ENCODE results near the gene SS18L1. TPM values are rescaled to one million over a fixed set of nuclear protein-coding genes. Genes with fewer than 3 reads are reported as not detected.

SS18L1 gene
- total and polyA plus RNA-seq, 5 donors, result 6.2 to 8.8 (median 8.1) TPM

GRCh38 chr20:62120990-62121775 is 22.4 kb upstream of the SS18L1 start:
- peak overlapping the region; percentile 98 for H3K27ac ChIP-seq (ENCODE audit: low read length)
- peaks cover 6% of the 10 kb centered on the region for H3K4me1 ChIP-seq (ENCODE audit: control insufficient read depth, insufficient read depth, low read length)
- intact Hi-C loops (cut with DNase I), result loop anchor here in 2 of 4 donors (5.0 to 10.0 kb wide), 2 partner anchors 54 to 56 kb away; partner anchors contain the start of gene TAF4 (in 2 of the 2)
- H3K9me3 ChIP-seq (ENCODE audit: control insufficient read depth, low read length), result no peaks in the 10 kb centered on the region
- H3K4me3 ChIP-seq (ENCODE audit: low read length), result peak overlapping the region; percentile 82
- H3K27me3 ChIP-seq (ENCODE audit: control insufficient read depth, insufficient read depth), result no peaks in the 10 kb centered on the region
- WGBS, result 15% methylated on average over 45 of the region's 45 CpGs
- ATAC-seq (peak; percentile 6 to 9), DNase-seq (peak in 1 of 3 donors; percentile 54)

- H3K9me3 ChIP-seq (ENCODE audit: control insufficient read depth, low read length), result no peaks in the 10 kb centered on the region
- WGBS, result under 1% methylated on average over 121 of the region's 124 CpGs
- peak; percentile 97 to 99 (median 99) for DNase-seq
- H3K27me3 ChIP-seq (ENCODE audit: control insufficient read depth, insufficient read depth), result no peaks in the 10 kb centered on the region
- peak; percentile 95 for ATAC-seq
- peaks cover 6% of the 10 kb centered on the region for H3K4me1 ChIP-seq (ENCODE audit: control insufficient read depth, insufficient read depth, low read length)
- peak within 1 kb of the TSS; percentile 98 for H3K27ac ChIP-seq (ENCODE audit: low read length)
- intact Hi-C loops (cut with DNase I), result loop anchor here in 2 of 4 donors (5.0 to 10.0 kb wide), 2 partner anchors 55 to 57 kb away; partner anchors contain the start of gene TAF4 (in 2 of the 2)
- H3K4me3 ChIP-seq (ENCODE audit: low read length), result peak within 1 kb of the TSS; percentile 88
These were observed 21.6 kb upstream of the SS18L1 start, which contains the start of gene LSM14B for GRCh38 chr20:62121776-62122653. Gene LSM14B, plus strand, starts transcription at chr20:62122475. Its CDS starts 192 bp downstream, at chr20:62122667.

GRCh38 chr20:62122654-62123449 is 20.7 kb upstream of the SS18L1 start:
- intact Hi-C loops (cut with DNase I), result loop anchor here in 2 of 4 donors (5.0 to 10.0 kb wide), 2 partner anchors 56 to 58 kb away; partner anchors contain the start of gene TAF4 (in 2 of the 2)
- H3K27me3 ChIP-seq (ENCODE audit: control insufficient read depth, insufficient read depth), result no peaks in the 10 kb centered on the region
- under 1% methylated on average over 77 of the region's 77 CpGs for WGBS
- ATAC-seq (peak in 1 of 2 donors; percentile 11), DNase-seq (peak; percentile 47 to 78 (median 72))
- peak overlapping the region; percentile 54 for H3K27ac ChIP-seq (ENCODE audit: low read length)
- no peaks in the 10 kb centered on the region for H3K9me3 ChIP-seq (ENCODE audit: control insufficient read depth, low read length)
- H3K4me3 ChIP-seq (ENCODE audit: low read length), result peak overlapping the region; percentile 88
- H3K4me1 ChIP-seq (ENCODE audit: control insufficient read depth, insufficient read depth, low read length), result peaks cover 6% of the 10 kb centered on the region

- H3K4me1 ChIP-seq (ENCODE audit: control insufficient read depth, insufficient read depth, low read length), result peaks cover 6% of the 10 kb centered on the region
- 23% methylated on average over 19 of the region's 19 CpGs for WGBS
- no peaks in the 10 kb centered on the region for H3K9me3 ChIP-seq (ENCODE audit: control insufficient read depth, low read length)
- ATAC-seq, result no peak
- peak overlapping the region; percentile 88 for H3K4me3 ChIP-seq (ENCODE audit: low read length)
- DNase-seq, result peak in 1 of 3 donors; percentile 33
- peak overlapping the region; percentile 40 for H3K27ac ChIP-seq (ENCODE audit: low read length)
- intact Hi-C loops (cut with DNase I), result loop anchor here in 2 of 4 donors (5.0 to 10.0 kb wide), 2 partner anchors 56 to 59 kb away; partner anchors contain the start of gene TAF4 (in 2 of the 2)
- H3K27me3 ChIP-seq (ENCODE audit: control insufficient read depth, insufficient read depth), result no peaks in the 10 kb centered on the region
These were observed 20.0 kb upstream of the SS18L1 start for GRCh38 chr20:62123450-62124118.

GRCh38 chr20:62126141-62126540 is 17.4 kb upstream of the SS18L1 start:
- no peak overlapping the region for H3K4me3 ChIP-seq (ENCODE audit: low read length)
- H3K4me1 ChIP-seq (ENCODE audit: control insufficient read depth, insufficient read depth, low read length), result peaks cover 4% of the 10 kb centered on the region
- H3K9me3 ChIP-seq (ENCODE audit: control insufficient read depth, low read length), result no peaks in the 10 kb centered on the region
- no peaks in the 10 kb centered on the region for H3K27me3 ChIP-seq (ENCODE audit: control insufficient read depth, insufficient read depth)
- no peak overlapping the region for H3K27ac ChIP-seq (ENCODE audit: low read length)
- intact Hi-C loops (cut with DNase I), result loop anchor here in 1 of 4 donors (10.0 kb wide), 1 partner anchor 61 kb away; the partner anchor contains the start of gene TAF4
- 93% methylated on average over 20 of the region's 20 CpGs for WGBS
- ATAC-seq (no peak), DNase-seq (peak in 1 of 3 donors; percentile 13)

- Histone ChIP-seq H3K4me1 (ENCODE audit: control insufficient read depth, insufficient read depth, low read length) (peaks cover 4% of the 10 kb centered on the region), H3K27me3 (ENCODE audit: control insufficient read depth, insufficient read depth) (no peaks in the 10 kb centered on the region), H3K4me3 (ENCODE audit: low read length) (no peak overlapping the region), H3K27ac (ENCODE audit: low read length) (no peak overlapping the region), H3K9me3 (ENCODE audit: control insufficient read depth, low read length) (no peaks in the 10 kb centered on the region)
- intact Hi-C loops (cut with DNase I), result loop anchor here in 1 of 4 donors (10.0 kb wide), 1 partner anchor 63 kb away; the partner anchor contains the start of gene TAF4
- DNase-seq, result no peak
- 85% methylated on average over 6 of the region's 6 CpGs for WGBS
- no peak for ATAC-seq
These were observed 15.8 kb upstream of the SS18L1 start for GRCh38 chr20:62127799-62128198.

- H3K4me3 ChIP-seq (ENCODE audit: low read length), result no peak overlapping the region
- intact Hi-C loops (cut with DNase I), result loop anchor here in 1 of 4 donors (10.0 kb wide), 1 partner anchor 64 kb away; the partner anchor contains the start of gene TAF4
- H3K27ac ChIP-seq (ENCODE audit: low read length), result no peak overlapping the region
- no peaks in the 10 kb centered on the region for H3K9me3 ChIP-seq (ENCODE audit: control insufficient read depth, low read length)
- ATAC-seq, result no peak
- DNase-seq, result peak in 1 of 3 donors; percentile 24
- peaks cover 2% of the 10 kb centered on the region for H3K4me1 ChIP-seq (ENCODE audit: control insufficient read depth, insufficient read depth, low read length)
- no peaks in the 10 kb centered on the region for H3K27me3 ChIP-seq (ENCODE audit: control insufficient read depth, insufficient read depth)
- 76% methylated on average over 6 of the region's 6 CpGs for WGBS
These were observed 15.1 kb upstream of the SS18L1 start for GRCh38 chr20:62128502-62128901.

- no peaks in the 10 kb centered on the region for H3K27me3 ChIP-seq (ENCODE audit: control insufficient read depth, insufficient read depth)
- 81% methylated on average over 20 of the region's 20 CpGs for WGBS
- H3K4me3 ChIP-seq (ENCODE audit: low read length), result no peak overlapping the region
- no peak for ATAC-seq
- H3K27ac ChIP-seq (ENCODE audit: low read length), result peak overlapping the region; percentile 1
- H3K9me3 ChIP-seq (ENCODE audit: control insufficient read depth, low read length), result no peaks in the 10 kb centered on the region
- intact Hi-C loops (cut with DNase I), result loop anchor here in 3 of 4 donors (5.0 to 10.0 kb wide), 3 partner anchors 65 to 115 kb away; partner anchors contain the start of gene TAF4 (in 1 of the 3)
- DNase-seq, result peak in 1 of 3 donors; percentile 48
- H3K4me1 ChIP-seq (ENCODE audit: control insufficient read depth, insufficient read depth, low read length), result peaks cover 2% of the 10 kb centered on the region
These were observed 13.6 kb upstream of the SS18L1 start for GRCh38 chr20:62129731-62130531.

All from right cardiac atrium (tissue), 5 donors.